Adrenal gland (tissue), 5 donors: ENCODE results near the gene SPDYE4.

Experiments used
- POLR2A ChIP-seq, 2 donors: fragments of 450-650 bp; IDR thresholded peaks; one replicate each; pipeline ENCODE4 v1.6.1; 2017; ENCODE audit warnings: antibody characterized with exemption in 2 of 2, mild to moderate bottlenecking in 2 of 2, moderate library complexity in 1 of 2
- TF ChIP-seq, protein P1 (sequence below), 6 experiments: fragments of 450-650 bp in 4 of 6; fragments of 200-600 bp in 2 of 6; sonication (generic) in 1 of 6; IDR thresholded peaks; 1 replicate in 5 of 6; 2 replicates in 1 of 6; pipeline versions ENCODE4 v1.5.1 to v1.8.0; 2016 to 2021; ENCODE audit warnings: antibody characterized with exemption in 6 of 6, mild to moderate bottlenecking in 2 of 6, moderate library complexity in 1 of 6
- donor health status: DM: no; HTN: no; CAD: no.

- TF ChIP-seq, protein P1, sequence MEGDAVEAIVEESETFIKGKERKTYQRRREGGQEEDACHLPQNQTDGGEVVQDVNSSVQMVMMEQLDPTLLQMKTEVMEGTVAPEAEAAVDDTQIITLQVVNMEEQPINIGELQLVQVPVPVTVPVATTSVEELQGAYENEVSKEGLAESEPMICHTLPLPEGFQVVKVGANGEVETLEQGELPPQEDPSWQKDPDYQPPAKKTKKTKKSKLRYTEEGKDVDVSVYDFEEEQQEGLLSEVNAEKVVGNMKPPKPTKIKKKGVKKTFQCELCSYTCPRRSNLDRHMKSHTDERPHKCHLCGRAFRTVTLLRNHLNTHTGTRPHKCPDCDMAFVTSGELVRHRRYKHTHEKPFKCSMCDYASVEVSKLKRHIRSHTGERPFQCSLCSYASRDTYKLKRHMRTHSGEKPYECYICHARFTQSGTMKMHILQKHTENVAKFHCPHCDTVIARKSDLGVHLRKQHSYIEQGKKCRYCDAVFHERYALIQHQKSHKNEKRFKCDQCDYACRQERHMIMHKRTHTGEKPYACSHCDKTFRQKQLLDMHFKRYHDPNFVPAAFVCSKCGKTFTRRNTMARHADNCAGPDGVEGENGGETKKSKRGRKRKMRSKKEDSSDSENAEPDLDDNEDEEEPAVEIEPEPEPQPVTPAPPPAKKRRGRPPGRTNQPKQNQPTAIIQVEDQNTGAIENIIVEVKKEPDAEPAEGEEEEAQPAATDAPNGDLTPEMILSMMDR (IDR thresholded peaks at IDR 0.05), result no peak
- no peak for TF ChIP-seq POLR2A (IDR thresholded peaks at IDR 0.05)
Measured at GRCh38 chr17:8742274-8742673, 16.1 kb downstream of the SPDYE4 start.
